Measurements from ENCODE around the gene GART.

DNA sequence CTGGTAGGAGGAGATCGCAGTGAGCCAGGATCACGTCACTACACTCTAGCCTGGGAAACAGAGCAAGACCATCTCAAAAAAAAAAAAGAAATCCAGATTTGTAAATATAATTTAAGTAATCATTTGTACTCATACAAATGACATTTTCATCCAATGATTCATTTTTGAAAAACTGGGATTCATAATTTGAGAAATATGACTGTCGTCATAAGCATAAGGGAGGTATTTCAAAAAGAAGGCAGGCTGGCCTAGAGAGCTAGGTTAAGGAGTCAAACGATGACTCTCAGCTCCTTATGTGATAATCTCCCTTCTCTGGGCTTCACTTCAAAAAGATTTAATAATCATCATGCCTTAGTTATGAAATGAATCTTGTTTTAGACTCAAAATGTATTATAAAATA is 2.3 kb downstream of the GART start:
- TF ChIP-seq, protein P1, sequence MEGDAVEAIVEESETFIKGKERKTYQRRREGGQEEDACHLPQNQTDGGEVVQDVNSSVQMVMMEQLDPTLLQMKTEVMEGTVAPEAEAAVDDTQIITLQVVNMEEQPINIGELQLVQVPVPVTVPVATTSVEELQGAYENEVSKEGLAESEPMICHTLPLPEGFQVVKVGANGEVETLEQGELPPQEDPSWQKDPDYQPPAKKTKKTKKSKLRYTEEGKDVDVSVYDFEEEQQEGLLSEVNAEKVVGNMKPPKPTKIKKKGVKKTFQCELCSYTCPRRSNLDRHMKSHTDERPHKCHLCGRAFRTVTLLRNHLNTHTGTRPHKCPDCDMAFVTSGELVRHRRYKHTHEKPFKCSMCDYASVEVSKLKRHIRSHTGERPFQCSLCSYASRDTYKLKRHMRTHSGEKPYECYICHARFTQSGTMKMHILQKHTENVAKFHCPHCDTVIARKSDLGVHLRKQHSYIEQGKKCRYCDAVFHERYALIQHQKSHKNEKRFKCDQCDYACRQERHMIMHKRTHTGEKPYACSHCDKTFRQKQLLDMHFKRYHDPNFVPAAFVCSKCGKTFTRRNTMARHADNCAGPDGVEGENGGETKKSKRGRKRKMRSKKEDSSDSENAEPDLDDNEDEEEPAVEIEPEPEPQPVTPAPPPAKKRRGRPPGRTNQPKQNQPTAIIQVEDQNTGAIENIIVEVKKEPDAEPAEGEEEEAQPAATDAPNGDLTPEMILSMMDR (conservative IDR thresholded peaks at IDR 0.05 in 1 of 2, IDR thresholded peaks at IDR 0.05 in 1 of 2; ENCODE audit: extremely low read depth in 1 of 2, insufficient read depth in 1 of 2, low read depth in 1 of 2, low read length in 2 of 2): no peak
- TF ChIP-seq EZH2 (IDR thresholded peaks at IDR 0.05; ENCODE audit: borderline replicate concordance, low read length): no peak
